Endodermal cell (in vitro differentiated cells): ENCODE measurements around the gene ANKEF1. TPM values are rescaled to one million over a fixed set of nuclear protein-coding genes. Genes with fewer than 3 reads are reported as not detected.

Experiments
- DNase-seq: peaks from one replicate; pipeline ENCODE4 v3.0.0-alpha.2; 2017
- H3K27ac ChIP-seq: 2 replicates; pipeline ENCODE4 v1.5.1; 2013; ENCODE audit warnings: mild to moderate bottlenecking, low read depth, low read length, moderate library complexity
- H3K27me3 ChIP-seq: 2 replicates; pipeline ENCODE4 v1.6.1; 2013; ENCODE audit warnings: mild to moderate bottlenecking, low read length, moderate library complexity; ENCODE audit not compliant: insufficient read depth, control insufficient read depth, poor library complexity, severe bottlenecking
- H3K36me3 ChIP-seq: 2 replicates; pipeline ENCODE4 v1.7.0; 2013; ENCODE audit warnings: mild to moderate bottlenecking, low read length, moderate library complexity; ENCODE audit not compliant: control insufficient read depth, insufficient read depth
- H3K4me1 ChIP-seq: one replicate; pipeline ENCODE4 v1.7.0; 2013; ENCODE audit warnings: low read length; ENCODE audit not compliant: control insufficient read depth, insufficient read depth
- H3K4me3 ChIP-seq: 2 replicates; pipeline ENCODE4 v1.5.1; 2013; ENCODE audit warnings: mild to moderate bottlenecking, low read length, moderate library complexity
- H3K9ac ChIP-seq: 2 replicates; pipeline ENCODE4 v1.6.1; 2013; ENCODE audit warnings: mild to moderate bottlenecking, low read length, moderate library complexity; ENCODE audit not compliant: poor library complexity, severe bottlenecking; ENCODE audit errors: extremely low read depth
- H3K9me3 ChIP-seq: 2 replicates; pipeline ENCODE4 v1.6.1; 2013; ENCODE audit warnings: mild to moderate bottlenecking, low read length, moderate library complexity; ENCODE audit not compliant: control insufficient read depth
- H3K27ac Mint-ChIP-seq: 2 replicates; pipeline ENCODE4 v1.8.0; 2020; ENCODE audit warnings: mixed read lengths
- H3K27me3 Mint-ChIP-seq: 2 replicates; pipeline ENCODE4 v1.8.0; 2021; ENCODE audit warnings: mild to moderate bottlenecking, mixed read lengths; ENCODE audit not compliant: insufficient read depth
- H3K36me3 Mint-ChIP-seq: 2 replicates; pipeline ENCODE4 v1.8.0; 2020; ENCODE audit warnings: low read depth, mixed read lengths
- H3K4me1 Mint-ChIP-seq: 2 replicates; pipeline ENCODE4 v1.8.0; 2020; ENCODE audit warnings: mixed read lengths
- H3K4me3 Mint-ChIP-seq: 2 replicates; pipeline ENCODE4 v1.8.0; 2020; ENCODE audit warnings: mild to moderate bottlenecking, moderate library complexity, mixed read lengths
- H3K9me3 Mint-ChIP-seq: 2 replicates; pipeline ENCODE4 v1.8.0; 2020; ENCODE audit warnings: mild to moderate bottlenecking, mixed read lengths
- WGBS, 2 experiments: methylation state at CpG; one replicate each; pipeline versions ENCODE4 v1.1.5 to v1.1.7; 2013; ENCODE audit warnings: missing lambda C conversion rate in 2 of 2, mixed read lengths in 1 of 2; ENCODE audit not compliant: insufficient coverage in 1 of 2, insufficient read length in 1 of 2; 5-methylcytosine and 5-hydroxymethylcytosine counted together
- total RNA-seq, 2 donors: library from RNA; stranded (reverse); fragmentation: NEBNext Ultra II Directional in 1 of 2; extraction: Animal tissue kit (Norgen Biotek cat#: 25700) in 1 of 2; gene quantifications; 2 replicates in 1 of 2; 3 replicates in 1 of 2; pipeline ENCODE4 v1.2.1, GENCODE V29; 2021
- TF ChIP-seq, protein P1 (sequence below): fragments of 200-600 bp; sonication (generic); conservative IDR thresholded peaks from 2 replicates; pipeline ENCODE4 v1.5.0; 2021; ENCODE audit warnings: antibody characterized with exemption, mild to moderate bottlenecking

Gene ANKEF1
- total RNA-seq, 2 donors from 2014 or later: 8.8 to 13.1 TPM

- Mint-ChIP-seq H3K36me3 (peaks cover 14% of the 10 kb centered on the region), H3K9me3 (no peaks in the 10 kb centered on the region), H3K27ac (no peak overlapping the region), H3K4me3 (no peak overlapping the region), H3K4me1 (no peaks in the 10 kb centered on the region), H3K27me3 (no peaks in the 10 kb centered on the region)
- no peak overlapping the region for H3K9ac ChIP-seq
- no peak for DNase-seq
- H3K27me3 ChIP-seq: no peaks in the 10 kb centered on the region
- no peaks in the 10 kb centered on the region for H3K9me3 ChIP-seq
- TF ChIP-seq, protein P1, sequence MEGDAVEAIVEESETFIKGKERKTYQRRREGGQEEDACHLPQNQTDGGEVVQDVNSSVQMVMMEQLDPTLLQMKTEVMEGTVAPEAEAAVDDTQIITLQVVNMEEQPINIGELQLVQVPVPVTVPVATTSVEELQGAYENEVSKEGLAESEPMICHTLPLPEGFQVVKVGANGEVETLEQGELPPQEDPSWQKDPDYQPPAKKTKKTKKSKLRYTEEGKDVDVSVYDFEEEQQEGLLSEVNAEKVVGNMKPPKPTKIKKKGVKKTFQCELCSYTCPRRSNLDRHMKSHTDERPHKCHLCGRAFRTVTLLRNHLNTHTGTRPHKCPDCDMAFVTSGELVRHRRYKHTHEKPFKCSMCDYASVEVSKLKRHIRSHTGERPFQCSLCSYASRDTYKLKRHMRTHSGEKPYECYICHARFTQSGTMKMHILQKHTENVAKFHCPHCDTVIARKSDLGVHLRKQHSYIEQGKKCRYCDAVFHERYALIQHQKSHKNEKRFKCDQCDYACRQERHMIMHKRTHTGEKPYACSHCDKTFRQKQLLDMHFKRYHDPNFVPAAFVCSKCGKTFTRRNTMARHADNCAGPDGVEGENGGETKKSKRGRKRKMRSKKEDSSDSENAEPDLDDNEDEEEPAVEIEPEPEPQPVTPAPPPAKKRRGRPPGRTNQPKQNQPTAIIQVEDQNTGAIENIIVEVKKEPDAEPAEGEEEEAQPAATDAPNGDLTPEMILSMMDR: no peak
- no peak overlapping the region for H3K4me3 ChIP-seq
- 91 to 100% methylated on average over 1 of the region's 2 CpGs for WGBS, 2 experiments
- no peak overlapping the region for H3K27ac ChIP-seq
- H3K36me3 ChIP-seq: peaks cover 5% of the 10 kb centered on the region
- no peaks in the 10 kb centered on the region for H3K4me1 ChIP-seq
Measured at GRCh38 chr20:10059006-10059405, 24.2 kb downstream of the ANKEF1 start.

- Histone ChIP-seq H3K4me3 (no peak overlapping the region), H3K27me3 (no peaks in the 10 kb centered on the region), H3K27ac (no peak overlapping the region), H3K9ac (no peak overlapping the region), H3K4me1 (no peaks in the 10 kb centered on the region), H3K36me3 (peaks cover 4% of the 10 kb centered on the region), H3K9me3 (no peaks in the 10 kb centered on the region)
- WGBS, 2 experiments: 85 to 88% methylated on average over 8 of the region's 8 CpGs
- no peaks in the 10 kb centered on the region for H3K4me1 Mint-ChIP-seq
- H3K4me3 Mint-ChIP-seq: no peak overlapping the region
- TF ChIP-seq, protein P1: no peak
- H3K36me3 Mint-ChIP-seq: peaks cover 11% of the 10 kb centered on the region
- no peak for DNase-seq
- H3K27me3 Mint-ChIP-seq: no peaks in the 10 kb centered on the region
- H3K9me3 Mint-ChIP-seq: no peaks in the 10 kb centered on the region
- H3K27ac Mint-ChIP-seq: no peak overlapping the region
Measured at GRCh38 chr20:10060226-10060625, 25.4 kb downstream of the ANKEF1 start.

DNA sequence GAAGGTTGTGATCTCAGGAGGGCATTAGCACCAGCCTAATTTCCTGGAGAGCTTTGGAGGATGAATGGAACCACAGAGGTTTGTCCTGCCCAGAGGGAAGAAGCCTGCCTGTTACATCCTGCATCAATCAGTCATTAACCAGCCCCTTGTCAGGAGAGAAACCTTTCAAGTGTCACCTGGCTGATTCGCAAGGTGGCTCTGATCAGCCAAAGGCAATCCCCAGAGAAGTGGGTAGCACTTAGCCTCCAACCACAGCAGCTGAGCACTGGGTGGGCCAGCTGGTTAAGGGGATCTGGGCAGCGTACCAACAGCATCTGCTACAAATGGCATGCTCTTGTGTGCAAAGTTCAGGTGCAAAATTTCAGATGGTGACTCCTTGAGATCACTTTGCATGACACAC lies 26.9 kb downstream of the ANKEF1 start:
- no peaks in the 10 kb centered on the region for H3K9me3 ChIP-seq
- no peaks in the 10 kb centered on the region for H3K36me3 ChIP-seq
- H3K27me3 ChIP-seq: no peaks in the 10 kb centered on the region
- peaks cover 6% of the 10 kb centered on the region for H3K36me3 Mint-ChIP-seq
- 88 to 90% methylated on average over 2 of the region's 2 CpGs for WGBS, 2 experiments
- TF ChIP-seq, protein P1: no peak
- H3K4me1 ChIP-seq: no peaks in the 10 kb centered on the region
- no peak overlapping the region for H3K9ac ChIP-seq
- H3K4me1 Mint-ChIP-seq: no peaks in the 10 kb centered on the region
- H3K4me3 ChIP-seq: no peak overlapping the region
- no peak overlapping the region for H3K27ac ChIP-seq
- DNase-seq: no peak
- H3K4me3 Mint-ChIP-seq: no peak overlapping the region
- no peaks in the 10 kb centered on the region for H3K27me3 Mint-ChIP-seq
- H3K27ac Mint-ChIP-seq: no peak overlapping the region
- H3K9me3 Mint-ChIP-seq: no peaks in the 10 kb centered on the region
